Large intestine (tissue), 3 donors: ENCODE measurements around the gene ARHGEF1. TPM values are rescaled to one million over a fixed set of nuclear protein-coding genes. Genes with fewer than 3 reads are reported as not detected.
"Not testable (repeated sequence)": the region's sequence is repeated elsewhere in the genome, so short reads cannot be mapped to it uniquely, and the experiment has no call there.

ENCODE experiments used
- DNase-seq, 2 donors: peaks; one replicate each; pipeline versions ENCODE4 v3.0.0 to v3.0.0-alpha.2; 2013
- H3K27ac ChIP-seq: one replicate; pipeline ENCODE4 v1.5.1; 2013; ENCODE audit warnings: low read length
- H3K27me3 ChIP-seq: 2 replicates; pipeline ENCODE4 v1.6.1; 2013; ENCODE audit warnings: low read length; ENCODE audit not compliant: control insufficient read depth, insufficient read depth
- H3K36me3 ChIP-seq: 2 replicates; pipeline ENCODE4 v1.6.1; 2013; ENCODE audit warnings: low read length; ENCODE audit not compliant: control insufficient read depth, insufficient read depth
- H3K4me1 ChIP-seq: one replicate; pipeline ENCODE4 v1.6.1; 2013; ENCODE audit warnings: low read length; ENCODE audit not compliant: control insufficient read depth, insufficient read depth
- H3K4me3 ChIP-seq: one replicate; pipeline ENCODE4 v1.5.1; 2013; ENCODE audit warnings: low read length
- H3K9me3 ChIP-seq: one replicate; pipeline ENCODE4 v1.6.1; 2013; ENCODE audit warnings: mild to moderate bottlenecking, low read depth, low read length, moderate library complexity; ENCODE audit not compliant: control insufficient read depth
- WGBS: methylation state at CpG from one replicate; pipeline ENCODE4 v1.1.5; 2013; ENCODE audit warnings: low lambda C conversion rate; ENCODE audit not compliant: insufficient coverage; 5-methylcytosine and 5-hydroxymethylcytosine counted together
- polyA plus RNA-seq: library from polyadenylated mRNA; unstranded; fragments of 120-200 nt; gene quantifications from one replicate; pipeline ENCODE4 v1.2.1, GENCODE V29; 2013

The ARHGEF1 gene
- polyA plus RNA-seq, 1 donor: 63.6 TPM

- Histone ChIP-seq H3K27me3 (peaks cover 73% of the 10 kb centered on the region), H3K27ac (no peak overlapping the region), H3K36me3 (peaks cover 6% of the 10 kb centered on the region), H3K4me3 (no peak overlapping the region), H3K9me3 (no peaks in the 10 kb centered on the region), H3K4me1 (peaks cover 6% of the 10 kb centered on the region)
- no CpG with 5 or more reads among the region's 29 CpGs for WGBS
- no peak for DNase-seq
Measured at GRCh38 chr19:41911889-41912731, 29.1 kb downstream of the ARHGEF1 start.

- Histone ChIP-seq H3K9me3 (no peaks in the 10 kb centered on the region), H3K27ac (no peak overlapping the region), H3K27me3 (peaks cover 82% of the 10 kb centered on the region), H3K4me1 (peaks cover 6% of the 10 kb centered on the region), H3K36me3 (peaks cover under 1% of the 10 kb centered on the region), H3K4me3 (no peak overlapping the region)
- no CpG with 5 or more reads among the region's 51 CpGs for WGBS
- no peak for DNase-seq
Measured at GRCh38 chr19:41912899-41913537, 30.0 kb downstream of the ARHGEF1 start.

GRCh38 chr19:41913538-41914423 lies 30.8 kb downstream of the ARHGEF1 start:
- Histone ChIP-seq H3K4me1 (peaks cover 6% of the 10 kb centered on the region), H3K4me3 (no peak overlapping the region), H3K36me3 (no peaks in the 10 kb centered on the region), H3K9me3 (peaks cover 7% of the 10 kb centered on the region), H3K27ac (no peak overlapping the region), H3K27me3 (peaks cover 89% of the 10 kb centered on the region)
- 12% methylated on average over 6 of the region's 21 CpGs for WGBS
- DNase-seq: no peak

- H3K4me3 ChIP-seq, H3K4me1 ChIP-seq, H3K9me3 ChIP-seq, H3K27ac ChIP-seq, DNase-seq, H3K36me3 ChIP-seq: not testable (repeated sequence)
- WGBS: 10% methylated on average over 2 of the region's 5 CpGs
- peaks cover 95% of the 10 kb centered on the region for H3K27me3 ChIP-seq
Measured at GRCh38 chr19:41914424-41914834, 31.4 kb downstream of the ARHGEF1 start.

- Histone ChIP-seq H3K4me3 (no peak overlapping the region), H3K27me3 (peaks cover 99% of the 10 kb centered on the region), H3K27ac (no peak overlapping the region), H3K36me3 (no peaks in the 10 kb centered on the region), H3K9me3 (peaks cover 10% of the 10 kb centered on the region), H3K4me1 (peaks cover 6% of the 10 kb centered on the region)
- WGBS: 14% methylated on average over 1 of the region's 38 CpGs
- DNase-seq: no peak
Measured at GRCh38 chr19:41915021-41915775, 32.2 kb downstream of the ARHGEF1 start.

- Histone ChIP-seq H3K9me3 (peaks cover 10% of the 10 kb centered on the region), H3K27me3 (peaks cover 99% of the 10 kb centered on the region), H3K36me3 (no peaks in the 10 kb centered on the region), H3K27ac (no peak overlapping the region), H3K4me3 (no peak overlapping the region), H3K4me1 (peaks cover 6% of the 10 kb centered on the region)
- WGBS: no CpG with 5 or more reads among the region's 27 CpGs
- no peak for DNase-seq
Measured at GRCh38 chr19:41915776-41916414, 32.9 kb downstream of the ARHGEF1 start.

GRCh38 chr19:41917676-41918075 lies 34.7 kb downstream of the ARHGEF1 start:
- Histone ChIP-seq H3K36me3 (no peaks in the 10 kb centered on the region), H3K4me3 (no peak overlapping the region), H3K27me3 (peaks cover 99% of the 10 kb centered on the region), H3K9me3 (peaks cover 10% of the 10 kb centered on the region), H3K4me1 (peaks cover 6% of the 10 kb centered on the region), H3K27ac (no peak overlapping the region)
- no peak for DNase-seq
- no CpG with 5 or more reads among the region's 12 CpGs for whole genome bisulfite sequencing

- H3K27ac ChIP-seq: no peak overlapping the region
- WGBS: 100% methylated on average over 1 of the region's 6 CpGs
- H3K36me3 ChIP-seq: no peaks in the 10 kb centered on the region
- H3K4me3 ChIP-seq: no peak overlapping the region
- peaks cover 10% of the 10 kb centered on the region for H3K9me3 ChIP-seq
- no peak for DNase-seq
- H3K4me1 ChIP-seq: peaks cover 6% of the 10 kb centered on the region
- peaks cover 99% of the 10 kb centered on the region for H3K27me3 ChIP-seq
Measured at GRCh38 chr19:41918095-41918494, 35.1 kb downstream of the ARHGEF1 start.

GRCh38 chr19:41918653-41919244 lies 35.8 kb downstream of the ARHGEF1 start:
- H3K27me3 ChIP-seq: peaks cover 96% of the 10 kb centered on the region
- H3K4me3 ChIP-seq: no peak overlapping the region
- no CpG with 5 or more reads among the region's 5 CpGs for WGBS

More at GRCh38 chr19:41918653-41919244, 35.8 kb downstream of the ARHGEF1 start:
- no peak for DNase-seq
- Histone ChIP-seq H3K4me1 (peaks cover 6% of the 10 kb centered on the region), H3K36me3 (no peaks in the 10 kb centered on the region), H3K9me3 (peaks cover 10% of the 10 kb centered on the region), H3K27ac (no peak overlapping the region)
